ENCODE results near the gene MAST4.

DNA sequence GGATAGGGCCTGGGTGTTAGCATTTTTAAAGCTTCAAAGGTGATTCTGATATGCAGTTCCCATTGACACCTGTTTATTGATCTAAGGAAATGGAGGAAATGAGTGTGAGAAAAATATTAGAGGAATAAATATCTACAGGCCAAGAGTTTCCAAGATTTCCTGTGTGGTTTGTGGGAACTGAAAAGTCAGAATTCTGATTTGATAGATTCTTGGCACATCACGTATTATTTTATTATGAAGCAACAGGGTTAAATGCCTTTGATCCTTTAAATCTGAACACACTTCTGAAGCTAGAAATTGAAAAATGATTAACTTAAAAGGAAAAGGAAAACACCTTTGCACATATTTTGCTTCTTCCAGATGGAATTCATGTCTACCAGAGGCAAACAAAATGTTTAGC is 486.7 kb downstream of the MAST4 start:
- TF ChIP-seq EZH2 (IDR thresholded peaks at IDR 0.05; ENCODE audit: insufficient read depth, poor library complexity, severe bottlenecking): no peak
- TF ChIP-seq EZH2phosphoT487 (IDR thresholded peaks at IDR 0.05; ENCODE audit: insufficient read depth, low read depth): no peak
